Measurements from ENCODE around the gene SLC6A19.
"Not testable (repeated sequence)": the region's sequence is repeated elsewhere in the genome, so short reads cannot be mapped to it uniquely, and the experiment has no call there.

The SLC6A19 gene

DNA sequence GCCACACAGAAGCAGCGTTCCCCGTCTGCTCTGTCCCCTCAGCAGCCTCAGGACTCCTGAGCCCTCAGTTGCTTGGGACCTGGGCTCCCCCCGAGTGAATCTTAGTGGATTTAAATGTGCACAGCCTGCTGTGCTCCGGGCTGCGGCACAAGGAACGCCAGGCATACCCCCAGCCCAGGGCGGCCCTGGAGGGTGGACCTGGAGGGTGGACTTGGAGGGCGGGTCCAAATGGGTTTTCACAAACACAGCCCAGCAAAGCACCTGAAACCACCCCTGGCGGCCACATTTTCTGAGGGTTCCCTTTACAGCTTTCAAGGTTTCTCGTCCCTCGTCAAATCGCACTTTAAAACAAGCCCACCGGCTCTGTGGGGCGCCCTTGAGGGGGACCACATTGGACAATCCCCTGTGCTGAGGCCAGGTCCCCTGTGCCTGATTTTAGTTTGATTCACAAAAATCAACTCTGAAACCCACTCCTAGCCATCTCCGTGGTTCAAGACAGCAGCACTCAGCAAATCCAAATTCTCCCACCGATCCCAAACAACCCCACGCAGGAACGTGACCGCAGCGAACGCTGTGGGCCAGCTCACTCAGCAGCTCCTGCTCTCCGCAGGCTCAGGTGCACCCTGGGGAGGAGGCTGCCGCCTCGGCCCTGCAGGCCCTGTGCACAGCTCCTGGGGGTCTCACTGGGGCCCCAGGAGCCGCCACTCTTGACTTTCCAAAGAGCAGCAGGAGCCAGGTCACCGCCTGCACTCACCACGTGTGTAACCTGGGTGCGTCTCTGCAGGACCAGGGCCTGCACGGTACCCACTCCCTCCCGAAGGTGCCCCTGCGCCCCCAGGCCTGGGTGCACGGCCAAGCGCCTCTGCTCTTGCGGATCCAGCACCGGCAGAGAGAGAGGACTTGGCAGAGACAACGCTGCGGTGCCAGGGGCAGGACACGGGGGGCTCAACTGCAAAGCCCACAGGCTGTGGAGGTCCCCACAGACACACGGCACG is 64.4 kb downstream of the SLC6A19 start:
- DNase-seq (ENCODE audit: low read depth in 3 of 3), result no peak

DNA sequence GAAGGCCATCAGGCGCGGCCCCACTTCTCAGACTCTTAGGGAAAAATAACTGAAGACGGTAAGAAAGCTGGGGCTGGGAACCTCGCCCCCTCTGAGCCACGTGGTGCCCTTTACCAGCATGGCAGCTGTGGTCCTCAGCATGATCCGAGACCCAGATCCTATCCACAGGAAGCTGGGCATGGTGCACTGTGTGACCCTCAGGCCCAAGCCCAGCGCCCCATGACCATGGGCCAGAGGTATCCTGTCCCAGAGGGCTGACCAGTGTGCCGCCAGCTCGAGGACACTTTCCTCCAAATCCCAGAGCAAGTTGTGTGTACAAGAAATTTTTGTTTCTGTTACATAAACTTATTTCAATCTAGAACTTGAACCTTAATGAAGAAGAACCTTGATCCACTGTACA is 65.4 kb downstream of the SLC6A19 start:
- DNase-seq (ENCODE audit: low read depth in 3 of 3), result no peak

DNA sequence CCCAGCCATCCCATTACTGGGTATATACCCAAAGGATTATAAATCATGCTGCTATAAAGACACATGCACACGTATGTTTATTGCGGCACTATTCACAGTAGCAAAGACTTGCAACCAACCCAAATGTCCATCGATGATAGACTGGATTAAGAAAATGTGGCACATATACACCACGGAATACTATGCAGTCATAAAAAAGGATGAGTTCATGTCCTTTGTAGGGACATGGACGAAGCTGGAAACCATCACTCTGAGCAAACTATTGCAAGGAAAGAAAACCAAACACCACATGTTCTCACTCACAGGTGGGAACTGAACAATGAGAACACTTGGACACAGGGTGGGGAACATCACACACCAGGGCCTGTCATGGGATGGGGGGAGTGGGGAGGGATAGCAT is 66.1 kb downstream of the SLC6A19 start:
- DNase-seq (ENCODE audit: low read depth in 3 of 3), result not testable (repeated sequence)

DNA sequence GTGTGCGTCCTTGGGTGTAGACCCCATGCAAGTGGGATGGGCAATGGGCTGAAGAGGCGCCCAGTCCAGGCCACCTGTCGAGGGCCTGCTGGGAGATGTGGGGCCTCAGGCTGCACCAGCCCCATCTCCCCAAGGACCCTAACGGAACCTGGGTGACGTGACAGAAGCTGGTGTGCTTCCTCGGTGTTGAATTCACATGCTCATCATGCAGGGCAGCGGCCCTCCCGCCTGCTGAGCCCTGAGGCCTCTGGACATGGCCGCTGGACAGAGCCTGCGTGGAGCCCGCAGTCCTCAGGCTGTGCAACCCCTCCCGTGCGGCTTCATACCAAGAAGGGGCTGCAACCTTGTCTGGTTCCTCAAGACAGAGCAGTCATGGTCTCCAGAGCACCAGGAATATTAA is 66.7 kb downstream of the SLC6A19 start:
- no peak for DNase-seq (ENCODE audit: low read depth in 3 of 3)

GRCh38 chr5:1268666-1269065 is 67.3 kb downstream of the SLC6A19 start:
- DNase-seq (ENCODE audit: low read depth in 3 of 3), result peak in 1 of 3 experiments; percentile 13

GRCh38 chr5:1270426-1270825 is 69.0 kb downstream of the SLC6A19 start:
- no peak for DNase-seq (ENCODE audit: low read depth in 3 of 3)

GRCh38 chr5:1270933-1271914 is 69.8 kb downstream of the SLC6A19 start:
- DNase-seq (ENCODE audit: low read depth in 3 of 3), result no peak

DNA sequence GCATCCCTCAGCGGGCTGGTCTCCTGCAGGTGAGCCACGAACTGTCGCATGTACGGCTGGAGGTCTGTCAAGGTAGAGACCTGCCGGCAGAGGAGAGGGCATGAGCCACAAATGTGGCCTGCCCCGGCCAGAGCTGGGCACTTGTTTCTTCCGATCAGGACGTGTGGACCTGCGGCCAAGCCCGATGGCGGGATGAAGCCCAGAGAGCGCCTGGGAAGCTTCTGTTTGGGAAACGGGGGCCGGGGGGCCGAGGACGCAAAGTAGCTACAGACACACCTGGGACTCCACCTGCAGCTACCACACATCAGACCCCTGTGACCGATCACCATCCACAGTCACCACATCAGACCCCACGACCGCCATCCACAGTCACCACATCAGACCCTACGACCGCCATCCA is 70.8 kb downstream of the SLC6A19 start:
- no peak for DNase-seq (ENCODE audit: low read depth in 3 of 3)

DNA sequence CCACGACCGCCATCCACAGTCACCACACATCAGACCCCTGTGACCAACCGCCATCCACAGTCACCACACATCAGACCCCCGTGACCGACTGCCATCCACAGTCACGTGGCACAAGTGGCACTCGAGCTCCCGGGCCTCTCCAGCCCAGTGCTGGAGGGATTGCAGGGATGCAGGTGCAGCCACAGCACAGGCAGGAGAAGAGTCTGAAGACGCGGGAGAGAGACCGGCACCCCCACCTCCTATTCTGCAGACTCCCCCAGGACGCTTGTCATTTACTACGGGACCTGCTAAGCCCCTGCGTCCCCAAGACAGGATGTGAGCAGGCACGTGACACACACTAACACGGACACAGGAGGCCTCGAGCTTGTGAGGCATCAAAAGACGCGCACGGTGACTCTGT is 72.3 kb downstream of the SLC6A19 start:
- DNase-seq (ENCODE audit: low read depth in 3 of 3), result no peak

DNA sequence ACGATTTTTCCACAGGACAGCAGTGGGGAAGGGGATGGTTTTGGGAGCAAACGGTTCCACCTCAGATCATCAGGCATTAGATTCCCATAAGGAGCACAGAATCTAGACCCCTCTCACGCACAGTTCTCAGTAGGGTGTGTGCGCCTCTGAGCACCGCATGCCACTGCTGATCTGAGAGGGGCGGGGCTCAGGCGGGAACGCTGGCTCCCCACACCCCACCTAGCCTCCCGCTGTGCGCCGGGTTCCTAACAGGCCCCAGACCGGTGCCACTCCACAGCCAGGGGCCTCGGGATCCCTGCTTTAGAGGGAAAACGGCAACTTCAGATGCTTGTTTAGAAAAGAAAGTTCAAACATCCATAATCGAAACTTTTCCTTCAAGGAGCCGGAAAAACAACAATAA is 73.1 kb downstream of the SLC6A19 start:
- no peak for DNase-seq (ENCODE audit: low read depth in 3 of 3)

Measured in stimulated activated CD4-positive, alpha-beta T cell treated with anti-CD3 and anti-CD28 coated beads, TNF-alpha, amount 100 ng/mL, for 24 hours (primary cell).